Neural progenitor cell (in vitro differentiated cells): ENCODE data around the gene ALAS1. TPM values are rescaled to one million over a fixed set of nuclear protein-coding genes. Genes with fewer than 3 reads are reported as not detected.

Experiments
- DNase-seq: peaks from one replicate; pipeline ENCODE4 v3.0.0-alpha.2; 2016; ENCODE audit warnings: low spot score
- H2AFZ ChIP-seq: fragments of 200-600 bp; sonication (generic); replicated peaks from 2 replicates; pipeline ENCODE4 v1.6.1; 2016; ENCODE audit warnings: antibody characterized with exemption
- H3F3A ChIP-seq: fragments of 200-600 bp; sonication (generic); 2 replicates; pipeline ENCODE4 v1.6.1; 2016; ENCODE audit warnings: antibody characterized with exemption, low read depth
- H3K27ac ChIP-seq: fragments of 200-600 bp; sonication (generic); 2 replicates; pipeline ENCODE4 v1.5.1; 2016; ENCODE audit warnings: mild to moderate bottlenecking
- H3K27me3 ChIP-seq: fragments of 200-600 bp; sonication (generic); 2 replicates; pipeline ENCODE4 v1.6.1; 2016; ENCODE audit warnings: mild to moderate bottlenecking, moderate library complexity
- H3K36me3 ChIP-seq: fragments of 200-600 bp; sonication (generic); 2 replicates; pipeline ENCODE4 v1.5.1; 2016
- H3K4me1 ChIP-seq: fragments of 200-600 bp; sonication (generic); 2 replicates; pipeline ENCODE4 v1.6.1; 2016; ENCODE audit warnings: mixed run types
- H3K4me2 ChIP-seq: fragments of 200-600 bp; sonication (generic); 2 replicates; pipeline ENCODE4 v1.6.1; 2016
- H3K4me3 ChIP-seq: fragments of 200-600 bp; sonication (generic); 2 replicates; pipeline ENCODE4 v1.5.1; 2016
- H3K79me2 ChIP-seq: fragments of 200-600 bp; sonication (generic); 2 replicates; pipeline ENCODE4 v1.6.1; 2016; ENCODE audit warnings: low read depth
- H3K9ac ChIP-seq: fragments of 200-600 bp; sonication (generic); 2 replicates; pipeline ENCODE4 v1.6.1; 2016
- H3K9me3 ChIP-seq: fragments of 200-600 bp; sonication (generic); 2 replicates; pipeline ENCODE4 v1.5.1; 2016; ENCODE audit warnings: low read depth
- H4K20me1 ChIP-seq: fragments of 200-600 bp; sonication (generic); 2 replicates; pipeline ENCODE4 v1.6.1; 2016; ENCODE audit warnings: low read depth
- H3K27ac Mint-ChIP-seq: 3 replicates; pipeline ENCODE4 v1.8.0; 2021; ENCODE audit warnings: mixed read lengths
- H3K27me3 Mint-ChIP-seq: 2 replicates; pipeline ENCODE4 v1.8.0; 2022; ENCODE audit warnings: low read depth, mild to moderate bottlenecking, inconsistent platforms, moderate library complexity, mixed read lengths; ENCODE audit not compliant: insufficient read depth
- H3K36me3 Mint-ChIP-seq: 3 replicates; pipeline ENCODE4 v1.8.0; 2021; ENCODE audit warnings: mixed read lengths
- H3K4me1 Mint-ChIP-seq: 3 replicates; pipeline ENCODE4 v1.8.0; 2021; ENCODE audit warnings: mixed read lengths
- H3K4me3 Mint-ChIP-seq: 3 replicates; pipeline ENCODE4 v1.8.0; 2021; ENCODE audit warnings: mild to moderate bottlenecking, moderate library complexity, mixed read lengths
- H3K9me3 Mint-ChIP-seq: 3 replicates; pipeline ENCODE4 v1.8.0; 2020; ENCODE audit warnings: mixed read lengths
- CTCF ChIP-seq: fragments of 200-600 bp; sonication (generic); IDR thresholded peaks from 2 replicates; pipeline ENCODE4 v1.5.1; 2017; ENCODE audit warnings: antibody characterized with exemption, mild to moderate bottlenecking
- EZH2 ChIP-seq: fragments of 200-600 bp; sonication (generic); IDR thresholded peaks from 2 replicates; pipeline ENCODE4 v1.6.1; 2017; ENCODE audit warnings: antibody characterized with exemption, mild to moderate bottlenecking, moderate library complexity
- EZH2phosphoT487 ChIP-seq: fragments of 200-600 bp; sonication (generic); IDR thresholded peaks from 2 replicates; pipeline ENCODE4 v1.6.1; 2017; ENCODE audit warnings: antibody characterized with exemption
- total RNA-seq: library from RNA; depleted of rRNA; stranded (reverse); fragments of >200 nt; gene quantifications from 2 replicates; pipeline ENCODE4 v1.2.3, GENCODE V29; 2015; ENCODE audit warnings: low replicate concordance

Gene ALAS1
- total RNA-seq, 1 donor from 2014 or later, result 35.0 TPM

GRCh38 chr3:52154135-52155094 lies 43.5 kb upstream of the ALAS1 start, which contains the start of gene POC1A:
TSS of gene POC1A (minus strand) at chr3:52154423. CDS start at chr3:52154372, 51 bp downstream.
- no peaks in the 10 kb centered on the region for H3K27me3 Mint-ChIP-seq
- peak within 1 kb of the TSS; percentile 58 for H3K9ac ChIP-seq
- no peak for TF ChIP-seq EZH2
- TF ChIP-seq CTCF, result peak; percentile 6
- no peaks in the 10 kb centered on the region for H3K36me3 ChIP-seq
- H3K27me3 ChIP-seq, result no peaks in the 10 kb centered on the region
- peak within 1 kb of the TSS; percentile 97 for H2AFZ ChIP-seq
- peaks cover 4% of the 10 kb centered on the region for H4K20me1 ChIP-seq
- no peak within 1 kb of the TSS for H3K27ac ChIP-seq
- H3K4me3 ChIP-seq, result peak within 1 kb of the TSS; percentile 80
- H3K27ac Mint-ChIP-seq, result peak within 1 kb of the TSS; percentile 93
- peak within 1 kb of the TSS; percentile 91 for H3K4me2 ChIP-seq
- no peaks in the 10 kb centered on the region for H3K9me3 ChIP-seq
- H3K36me3 Mint-ChIP-seq, result peaks cover 2% of the 10 kb centered on the region
- no peaks in the 10 kb centered on the region for H3K9me3 Mint-ChIP-seq
- peaks cover 17% of the 10 kb centered on the region for H3F3A ChIP-seq
- peak; percentile 97 for DNase-seq
- H3K4me3 Mint-ChIP-seq, result peak within 1 kb of the TSS; percentile 96
- peaks cover 8% of the 10 kb centered on the region for H3K4me1 ChIP-seq
- peaks cover 17% of the 10 kb centered on the region for H3K4me1 Mint-ChIP-seq
- H3K79me2 ChIP-seq, result peaks cover 31% of the 10 kb centered on the region

- Histone ChIP-seq H3F3A (peaks cover 17% of the 10 kb centered on the region), H3K27me3 (no peaks in the 10 kb centered on the region), H3K9me3 (no peaks in the 10 kb centered on the region), H3K4me3 (no peak overlapping the region), H4K20me1 (peaks cover 4% of the 10 kb centered on the region), H2AFZ (peak overlapping the region; percentile 40), H3K4me1 (peaks cover 8% of the 10 kb centered on the region), H3K4me2 (no peak overlapping the region), H3K27ac (no peak overlapping the region), H3K79me2 (peaks cover 31% of the 10 kb centered on the region), H3K9ac (no peak overlapping the region), H3K36me3 (no peaks in the 10 kb centered on the region)
- Mint-ChIP-seq H3K4me3 (peak overlapping the region; percentile 79), H3K36me3 (no peaks in the 10 kb centered on the region), H3K27ac (no peak overlapping the region), H3K9me3 (no peaks in the 10 kb centered on the region), H3K27me3 (no peaks in the 10 kb centered on the region), H3K4me1 (peaks cover 17% of the 10 kb centered on the region)
- DNase-seq, result no peak
- TF ChIP-seq EZH2 (no peak), CTCF (no peak), EZH2phosphoT487 (no peak)
These were observed 42.0 kb upstream of the ALAS1 start for GRCh38 chr3:52155912-52156311.

- no peak overlapping the region for H3K27ac Mint-ChIP-seq
- Histone ChIP-seq H3K4me1 (no peaks in the 10 kb centered on the region), H3K4me3 (no peak overlapping the region), H2AFZ (no peak overlapping the region), H3K27ac (no peak overlapping the region), H3K4me2 (no peak overlapping the region), H3K27me3 (no peaks in the 10 kb centered on the region), H3K36me3 (no peaks in the 10 kb centered on the region), H3K9ac (no peak overlapping the region), H3K79me2 (no peaks in the 10 kb centered on the region), H4K20me1 (no peaks in the 10 kb centered on the region), H3K9me3 (no peaks in the 10 kb centered on the region), H3F3A (peaks cover 10% of the 10 kb centered on the region)
- H3K27me3 Mint-ChIP-seq, result no peaks in the 10 kb centered on the region
- peaks cover 5% of the 10 kb centered on the region for H3K4me1 Mint-ChIP-seq
- no peak for DNase-seq
- H3K4me3 Mint-ChIP-seq, result no peak overlapping the region
- H3K9me3 Mint-ChIP-seq, result peaks cover 5% of the 10 kb centered on the region
- no peaks in the 10 kb centered on the region for H3K36me3 Mint-ChIP-seq
- no peak for TF ChIP-seq CTCF
- TF ChIP-seq EZH2phosphoT487, result no peak
- no peak for TF ChIP-seq EZH2
These were observed 38.5 kb upstream of the ALAS1 start for GRCh38 chr3:52159503-52159902.
